ENCODE results near the gene PFDN4.
A peak's percentile ranks its signal among the peaks of the same experiment; 100 is the strongest.

PFDN4 gene

DNA sequence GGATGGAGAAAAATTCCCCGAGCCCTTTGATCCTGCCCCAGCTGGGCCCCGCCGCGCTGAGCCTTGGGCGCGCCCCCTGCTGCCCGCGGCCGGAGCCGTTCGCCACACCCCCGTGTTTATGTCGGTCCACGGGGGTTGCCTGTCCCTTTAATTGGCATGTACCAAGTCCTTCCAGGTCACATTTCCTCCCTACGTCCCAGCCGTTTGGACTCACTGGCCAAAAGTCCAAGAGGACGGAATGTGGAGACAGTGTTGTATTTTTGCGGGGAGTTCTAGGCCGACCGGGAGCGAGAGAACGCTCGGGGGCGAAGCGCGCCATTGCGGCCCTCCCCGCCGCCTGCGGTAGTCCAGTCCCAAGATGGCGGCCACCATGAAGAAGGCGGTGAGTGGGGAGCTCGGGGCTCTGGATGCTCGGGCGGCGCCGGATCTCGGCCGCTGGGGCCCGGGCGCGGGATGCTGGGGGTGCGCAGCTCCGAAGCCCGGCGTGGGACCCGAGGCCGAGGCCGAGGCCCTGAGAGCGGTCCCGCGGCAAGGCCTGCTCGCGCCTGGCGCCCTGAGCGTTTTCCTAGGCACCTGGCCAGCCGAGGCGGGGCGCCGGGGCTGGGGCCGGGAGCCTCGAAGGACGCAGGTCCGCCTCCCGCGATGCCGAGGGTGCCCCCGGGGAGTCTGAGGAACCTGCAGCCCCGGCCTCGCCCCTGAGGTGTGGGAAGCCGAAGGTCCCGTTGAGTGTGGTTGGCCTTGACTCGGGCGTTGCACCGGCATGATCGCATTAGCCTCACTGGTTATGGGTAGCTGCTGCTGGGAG lies at the start of gene PFDN4:
Gene PFDN4, plus strand, starts transcription at position 345 of the 805 bp plus-strand sequence. Its CDS starts 14 bp downstream, at position 359.
- peak; percentile 79 for DNase-seq

DNA sequence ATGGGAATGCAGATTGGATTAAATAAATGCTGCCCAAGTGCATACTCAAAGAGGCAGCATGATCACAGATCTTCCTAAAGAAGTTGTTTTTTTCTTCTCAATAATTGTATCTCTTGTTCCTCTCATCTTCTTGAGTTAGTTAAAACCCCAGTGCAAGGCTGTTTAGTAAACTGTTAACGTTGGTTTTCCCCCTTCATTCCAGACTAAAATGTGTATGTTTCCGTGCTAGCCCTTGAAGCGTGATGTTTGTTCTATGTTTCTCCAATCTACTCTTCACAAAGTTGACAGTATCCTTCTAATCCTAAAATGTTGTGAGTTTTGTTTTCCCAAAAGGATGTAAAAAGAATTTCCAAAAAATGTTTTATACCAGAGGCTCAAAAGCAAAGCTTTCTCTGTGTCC lies 49.7 kb upstream of the PFDN4 start:
- DNase-seq, result no peak

DNA sequence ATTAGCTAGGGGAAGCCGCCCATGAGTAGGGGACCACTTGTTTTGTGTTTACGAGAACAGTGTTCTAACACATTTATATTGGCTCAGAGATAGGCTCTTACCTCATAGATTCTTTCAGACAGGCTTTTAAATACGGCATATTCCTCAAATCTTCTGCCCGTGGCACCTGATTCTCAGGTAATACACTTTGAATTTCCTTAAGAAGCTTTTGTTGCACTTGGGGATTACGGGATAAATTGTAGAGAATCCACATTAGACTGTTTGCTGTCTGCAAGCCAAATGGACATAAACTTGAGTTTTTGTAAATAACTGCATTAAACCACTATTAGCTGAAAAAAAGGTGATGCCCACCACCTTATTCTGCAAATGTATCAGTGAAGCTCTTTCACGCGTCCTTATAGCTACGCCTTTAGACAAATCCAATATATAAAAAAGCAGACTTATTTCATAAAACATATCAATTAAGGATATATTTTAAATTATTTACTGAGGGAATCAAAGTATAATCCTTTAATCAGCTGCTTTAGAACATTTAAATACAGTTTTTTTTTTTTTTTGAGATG lies 49.0 kb upstream of the PFDN4 start:
- DNase-seq, result no peak

- DNase-seq, result no peak
These were observed 47.6 kb upstream of the PFDN4 start for GRCh38 chr20:54160065-54161007.

GRCh38 chr20:54161008-54161820 lies 46.7 kb upstream of the PFDN4 start:
- DNase-seq, result no peak

GRCh38 chr20:54161821-54162149 lies 46.1 kb upstream of the PFDN4 start:
- DNase-seq, result no peak

- no peak for DNase-seq
These were observed 45.4 kb upstream of the PFDN4 start for GRCh38 chr20:54162378-54163009.

DNA sequence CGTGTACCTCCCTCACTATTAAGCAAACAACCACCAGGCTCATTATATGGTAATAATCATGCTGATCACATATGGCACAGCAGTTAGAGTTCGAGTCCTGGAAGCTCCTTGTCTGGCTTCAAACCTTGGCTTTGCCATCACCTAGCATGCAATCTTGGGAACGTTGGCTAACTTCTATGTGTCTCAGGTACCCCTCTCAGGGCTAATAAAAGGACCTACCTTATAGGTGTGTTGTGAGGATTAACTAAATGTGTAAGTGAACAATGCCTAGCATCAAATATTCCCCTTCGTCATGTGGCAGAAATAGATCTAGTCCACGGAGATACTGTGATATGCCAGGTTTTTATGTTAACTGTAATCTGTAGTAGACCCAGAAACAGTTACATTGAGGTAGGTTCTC lies 44.5 kb upstream of the PFDN4 start:
- DNase-seq, result no peak

GRCh38 chr20:54165014-54165413 lies 42.9 kb upstream of the PFDN4 start:
- DNase-seq, result no peak

DNA sequence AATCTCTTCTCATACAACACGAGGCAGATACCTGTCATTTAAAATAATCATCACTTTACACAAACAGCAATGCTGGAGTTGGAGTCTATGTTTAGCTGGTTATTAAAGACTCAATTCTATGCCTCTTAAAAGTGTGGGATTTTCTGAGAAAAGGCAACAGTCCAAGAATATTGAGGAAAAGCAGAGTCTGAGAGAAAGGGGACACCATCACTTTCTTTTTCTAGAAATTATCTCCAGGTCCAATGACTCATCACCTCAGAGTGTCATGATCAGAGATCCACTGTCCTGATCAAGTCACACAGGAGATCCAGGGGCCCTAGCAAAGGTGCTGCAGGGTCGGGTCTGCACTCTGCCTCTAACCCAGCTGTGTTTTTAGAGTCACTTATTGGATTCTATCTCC lies 42.1 kb upstream of the PFDN4 start:
- no peak for DNase-seq

GRCh38 chr20:54166987-54167662 lies 40.8 kb upstream of the PFDN4 start:
- no peak for DNase-seq

DNA sequence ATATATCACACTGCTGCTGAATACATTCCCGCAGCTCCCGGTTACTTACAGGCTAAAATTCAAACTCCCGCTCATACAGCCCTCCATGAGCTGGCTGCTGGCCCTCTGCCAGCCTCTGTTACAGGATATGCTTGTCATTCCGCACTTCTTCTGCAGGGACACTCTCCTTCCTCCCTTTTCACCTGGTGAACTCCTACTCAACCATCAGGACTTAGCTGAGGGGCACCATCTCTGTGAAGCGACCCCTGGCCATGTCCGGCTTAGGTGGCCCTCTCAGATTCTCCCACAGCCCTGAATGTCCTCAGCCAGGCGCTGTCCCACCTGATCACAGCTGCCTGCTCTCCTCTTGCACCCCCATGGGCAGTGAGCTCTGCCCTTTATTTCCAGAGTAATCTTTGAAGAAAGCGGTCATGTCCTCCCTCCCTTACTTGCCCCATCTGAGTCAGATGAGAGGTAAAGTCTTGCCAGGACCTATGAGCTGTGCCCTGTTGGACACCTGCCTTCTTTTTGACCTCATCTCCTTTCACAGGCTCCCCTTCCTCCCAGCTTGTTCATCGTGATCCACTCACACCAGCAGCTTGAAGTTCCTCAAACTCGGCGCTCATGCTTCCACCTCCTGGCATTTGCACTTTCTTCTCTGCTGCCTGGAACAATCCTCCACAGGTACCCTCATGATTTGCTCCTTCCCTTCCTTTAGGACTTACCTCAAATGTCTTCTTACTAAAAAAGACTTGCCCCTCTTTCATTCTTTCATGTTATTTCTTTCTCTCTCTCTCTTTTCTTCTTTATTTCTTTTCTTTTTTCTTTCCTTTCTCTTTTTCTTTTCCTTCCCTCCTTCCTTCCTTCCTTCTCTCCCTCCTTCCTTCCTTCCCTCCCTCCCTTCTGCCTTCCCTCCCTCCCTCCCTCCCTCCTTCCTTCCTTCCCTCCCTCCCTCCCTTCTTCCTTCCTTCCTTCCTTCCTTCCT lies 39.7 kb upstream of the PFDN4 start:
- DNase-seq, result no peak

DNA sequence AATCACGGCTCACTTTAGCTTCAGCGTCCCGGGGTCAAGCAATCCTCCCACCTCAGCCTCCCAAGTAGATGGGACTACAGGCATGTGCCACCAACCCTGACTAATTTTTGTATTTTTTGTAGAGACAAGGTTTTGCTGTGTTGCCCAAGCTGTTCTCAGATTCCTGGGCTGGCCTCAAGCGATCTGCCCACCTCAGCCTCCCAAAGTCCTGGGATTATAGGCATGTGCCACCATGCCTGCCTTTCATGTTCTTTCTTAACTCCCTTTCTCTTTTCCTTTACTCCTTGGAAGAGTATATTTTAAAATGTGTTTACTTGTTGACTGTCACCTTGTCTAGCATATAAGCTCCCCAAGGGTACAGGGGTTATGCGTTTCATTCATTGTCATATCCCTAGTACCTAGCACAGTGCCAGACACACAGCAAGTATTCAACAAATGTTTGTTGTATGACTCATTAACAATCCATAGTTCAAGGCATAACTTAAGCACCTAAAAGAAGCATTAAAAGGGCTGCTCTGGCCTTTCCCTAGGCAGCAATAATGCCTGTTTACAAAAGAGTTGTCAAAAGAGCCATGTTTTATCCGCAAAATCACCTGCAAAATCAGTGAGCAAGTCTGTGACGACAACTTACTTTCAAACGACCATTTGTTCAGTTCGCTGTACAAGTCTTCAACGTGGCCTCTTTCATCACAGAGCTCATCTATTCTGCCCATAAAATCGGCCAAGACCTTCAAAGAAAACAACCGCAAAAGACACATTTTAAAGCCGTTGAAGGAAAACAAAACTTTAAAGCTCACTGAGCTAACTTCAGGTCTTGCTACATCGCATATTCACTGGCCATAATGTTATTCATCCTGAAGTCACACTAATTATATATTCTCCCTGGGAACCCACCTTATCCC lies 38.7 kb upstream of the PFDN4 start:
- DNase-seq, result no peak

DNA sequence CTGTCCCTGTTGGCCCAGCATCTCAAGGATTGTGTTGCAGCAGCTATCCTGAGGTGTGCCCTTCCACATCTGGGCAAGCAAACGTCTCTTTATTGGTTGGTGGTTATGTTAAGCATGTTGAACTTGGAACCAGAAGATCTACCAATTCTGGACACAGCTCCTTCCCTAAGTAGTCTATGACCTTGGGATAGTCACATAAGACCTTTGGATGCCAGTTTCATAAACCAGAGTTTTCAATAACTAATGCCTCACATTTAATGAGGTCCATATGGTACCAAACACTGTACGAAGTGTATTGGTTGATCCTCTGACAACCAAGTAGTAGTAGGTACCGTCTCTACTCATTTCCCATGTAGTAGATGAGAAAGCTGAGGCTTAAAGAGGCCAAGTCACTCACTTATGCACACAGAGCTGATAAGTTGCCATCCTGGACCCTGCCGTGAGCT lies 37.8 kb upstream of the PFDN4 start:
- DNase-seq, result no peak

DNA sequence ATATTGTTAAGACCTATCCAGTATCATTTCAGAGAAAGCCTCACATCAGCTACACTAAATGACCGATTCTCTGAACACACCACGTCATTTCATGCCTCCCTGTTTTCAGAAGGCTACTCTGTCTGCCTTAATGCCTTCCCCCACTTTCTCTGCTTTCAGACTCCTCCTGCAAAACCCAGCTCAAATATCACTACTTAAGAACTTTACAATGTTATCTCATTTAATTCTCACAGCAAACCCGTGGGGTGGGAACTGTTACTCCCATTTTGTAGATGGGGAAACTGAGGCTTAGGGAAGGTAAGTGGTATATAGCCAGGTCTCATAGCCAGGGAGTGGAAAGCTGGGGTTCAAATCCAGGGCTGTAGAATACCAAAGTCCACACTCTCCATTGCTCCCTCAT lies 36.9 kb upstream of the PFDN4 start:
- no peak for DNase-seq

- DNase-seq, result no peak
These were observed 35.4 kb upstream of the PFDN4 start for GRCh38 chr20:54172532-54172855.

DNA sequence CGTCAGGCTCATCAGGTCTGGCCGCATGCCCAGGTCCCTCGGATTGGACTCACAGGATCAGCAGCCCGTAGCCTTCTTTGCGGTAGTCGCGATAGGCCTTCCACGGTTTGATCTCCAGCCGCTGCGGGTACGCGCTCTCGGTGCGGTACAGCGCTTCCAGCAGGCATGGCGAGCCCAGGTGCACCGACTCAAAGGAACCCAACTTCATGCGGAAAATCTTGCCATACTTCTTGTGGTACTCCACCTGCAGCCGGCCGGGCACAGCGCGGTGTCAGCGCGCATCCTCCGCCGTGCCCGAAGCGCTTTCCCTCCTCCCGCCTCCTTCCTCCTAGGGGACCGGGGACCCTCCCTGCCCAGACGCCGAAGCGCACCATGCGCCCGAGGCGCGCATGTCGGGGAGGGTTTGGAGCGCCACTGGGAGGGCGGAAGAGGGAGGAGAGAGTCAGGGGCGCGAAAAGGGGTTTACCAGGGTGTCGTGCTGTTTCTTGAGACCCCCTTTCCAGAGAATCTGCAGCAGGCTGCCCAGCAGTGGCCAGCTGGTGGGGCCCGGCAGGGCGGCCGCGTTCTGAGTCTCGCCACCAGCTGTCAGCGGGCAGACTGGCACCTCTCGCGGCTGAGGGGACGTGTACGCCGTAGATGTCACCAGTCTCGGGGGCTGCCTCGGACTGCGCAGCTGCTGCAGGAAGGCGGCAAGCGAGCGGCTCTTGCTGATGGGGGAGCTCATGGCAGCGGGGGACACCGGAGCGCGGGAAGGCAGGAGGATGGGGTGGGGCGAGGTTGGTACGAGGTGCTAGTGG lies 34.8 kb upstream of the PFDN4 start:
- no peak for DNase-seq

DNA sequence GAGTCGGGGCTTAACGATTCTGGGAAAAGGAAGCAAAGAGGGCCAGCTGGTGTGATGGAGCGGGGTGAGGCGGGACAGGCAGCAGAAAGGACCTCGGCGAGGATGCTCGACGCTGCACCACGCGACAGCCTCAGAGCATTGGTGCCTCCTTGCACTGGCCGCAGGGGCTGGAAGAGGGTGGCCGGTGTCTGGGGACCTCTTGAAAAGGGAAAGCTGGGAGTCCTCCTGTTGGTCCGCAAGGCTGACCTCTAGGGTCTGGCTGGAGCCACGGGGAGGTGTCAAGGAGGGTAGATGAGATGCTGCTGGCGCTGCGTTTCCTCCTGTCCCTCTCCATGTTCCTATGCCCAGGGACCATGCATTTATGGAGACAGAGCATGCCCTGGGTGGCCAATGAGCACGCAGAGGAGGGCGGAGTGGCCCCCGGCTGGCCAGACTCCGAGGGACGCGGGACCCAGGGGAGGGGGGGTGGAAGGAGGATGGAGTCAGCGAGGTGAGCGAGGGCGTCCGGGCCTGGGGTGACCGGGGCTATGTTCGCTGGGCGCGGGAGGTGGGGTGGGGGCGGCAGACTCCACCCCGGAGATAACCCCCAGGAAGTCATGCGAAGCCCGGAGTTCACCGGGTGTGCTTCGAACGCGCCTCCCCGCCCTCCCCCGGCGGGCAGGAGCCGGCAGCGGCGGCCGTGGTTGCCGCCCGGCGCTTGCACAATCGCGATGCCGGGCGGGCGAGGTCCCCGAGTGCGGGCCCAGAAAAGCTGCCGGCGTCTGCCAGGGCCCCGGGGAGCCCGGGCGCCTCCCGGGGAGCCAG lies 34.0 kb upstream of the PFDN4 start, which contains the start of gene CYP24A1:
Gene CYP24A1, minus strand, starts transcription at position 334 of the 804 bp plus-strand sequence. CDS start 407 bp downstream, outside the sequence.
- DNase-seq, result no peak

Data from stimulated activated CD4-positive, alpha-beta T cell treated with anti-CD3 and anti-CD28 coated beads, Interleukin-12 subunit alpha, Interleukin-12 subunit beta, amount 100 ng/mL, for 4 hours (primary cell).